ENCODE results near the gene FAM53B. TPM values are rescaled to one million over a fixed set of nuclear protein-coding genes. Genes with fewer than 3 reads are reported as not detected.

The FAM53B gene
- total RNA-seq, 1 donor from 2014 or later: 9.2 TPM

- DNase-seq (ENCODE audit: low read depth): no peak
- no peak overlapping the region for H3K4me3 ChIP-seq (ENCODE audit: low read depth, low read length)
- no peak for TF ChIP-seq CTCF (conservative IDR thresholded peaks at IDR 0.05; ENCODE audit: low read depth, low read length)
Measured at GRCh38 chr10:124691421-124692099, 52.6 kb downstream of the FAM53B start.

- TF ChIP-seq CTCF (conservative IDR thresholded peaks at IDR 0.05; ENCODE audit: low read depth, low read length): no peak
- H3K4me3 ChIP-seq (ENCODE audit: low read depth, low read length): no peak overlapping the region
- DNase-seq (ENCODE audit: low read depth): no peak
Measured at GRCh38 chr10:124691002-124691401, 53.2 kb downstream of the FAM53B start.

GRCh38 chr10:124689911-124690498 is 54.2 kb downstream of the FAM53B start:
- no peak for DNase-seq (ENCODE audit: low read depth)
- no peak for TF ChIP-seq CTCF (conservative IDR thresholded peaks at IDR 0.05; ENCODE audit: low read depth, low read length)
- no peak overlapping the region for H3K4me3 ChIP-seq (ENCODE audit: low read depth, low read length)

- H3K4me3 ChIP-seq (ENCODE audit: low read depth, low read length): no peak overlapping the region
- no peak for DNase-seq (ENCODE audit: low read depth)
- TF ChIP-seq CTCF (conservative IDR thresholded peaks at IDR 0.05; ENCODE audit: low read depth, low read length): no peak
Measured at GRCh38 chr10:124688889-124689670, 55.1 kb downstream of the FAM53B start.

- H3K4me3 ChIP-seq (ENCODE audit: low read depth, low read length): no peak overlapping the region
- no peak for DNase-seq (ENCODE audit: low read depth)
- TF ChIP-seq CTCF (conservative IDR thresholded peaks at IDR 0.05; ENCODE audit: low read depth, low read length): no peak
Measured at GRCh38 chr10:124688386-124688785, 55.8 kb downstream of the FAM53B start.

GRCh38 chr10:124686707-124687376 is 57.3 kb downstream of the FAM53B start:
- H3K4me3 ChIP-seq (ENCODE audit: low read depth, low read length): no peak overlapping the region
- no peak for DNase-seq (ENCODE audit: low read depth)
- TF ChIP-seq CTCF (conservative IDR thresholded peaks at IDR 0.05; ENCODE audit: low read depth, low read length): no peak
